ENCODE data around the gene CDKAL1.
"Not testable (repeated sequence)": the region's sequence is repeated elsewhere in the genome, so short reads cannot be mapped to it uniquely, and the experiment has no call there.

CDKAL1 gene

DNA sequence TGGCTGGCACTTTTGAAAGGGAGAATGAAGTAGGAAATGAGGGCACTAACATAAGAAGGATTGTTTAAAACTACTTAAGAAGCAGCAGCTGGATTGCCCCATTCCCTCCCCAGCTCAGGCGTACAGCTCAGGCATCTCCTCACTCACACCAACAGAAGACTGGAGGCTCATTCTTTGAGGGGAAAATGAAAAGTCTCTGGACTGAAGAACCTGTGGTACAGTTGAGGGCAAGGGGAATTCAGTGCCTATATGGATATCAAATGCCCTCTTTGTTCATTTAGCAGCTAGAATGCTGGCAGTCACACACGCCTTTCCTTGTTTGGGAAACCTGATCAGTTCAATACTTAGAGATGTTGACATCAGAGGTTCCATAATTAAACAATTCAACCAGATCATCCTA lies 557.2 kb downstream of the CDKAL1 start:
- DNase-seq, result no peak

DNA sequence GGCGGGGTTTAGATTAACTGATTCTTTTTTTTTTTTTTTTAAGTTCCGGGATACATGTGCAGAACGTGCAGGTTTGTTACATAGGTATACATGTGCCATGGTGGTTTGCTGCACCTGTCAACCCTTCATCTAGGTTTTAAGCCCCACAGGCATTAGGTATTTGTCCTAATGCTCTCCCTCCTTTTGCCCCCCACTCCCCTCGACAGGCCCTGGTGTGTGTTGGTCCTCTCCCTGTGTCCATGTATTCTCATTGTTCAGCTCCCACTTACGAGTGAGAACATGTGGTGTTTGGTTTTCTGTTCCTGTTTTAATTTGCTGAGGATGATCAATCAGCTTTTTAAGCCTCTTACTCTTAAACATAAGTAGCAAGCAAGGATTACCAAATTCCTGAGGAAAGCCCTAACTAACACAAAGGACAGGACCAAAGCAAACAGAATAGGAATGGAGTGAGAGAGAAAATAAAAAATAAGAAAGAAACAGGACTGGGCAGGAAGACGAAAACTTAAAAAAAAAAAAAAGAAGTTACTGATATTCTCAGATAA lies 558.0 kb downstream of the CDKAL1 start:
- DNase-seq, result not testable (repeated sequence)

- DNase-seq, result no peak
These were observed 561.2 kb downstream of the CDKAL1 start for GRCh38 chr6:21095462-21095861.

DNA sequence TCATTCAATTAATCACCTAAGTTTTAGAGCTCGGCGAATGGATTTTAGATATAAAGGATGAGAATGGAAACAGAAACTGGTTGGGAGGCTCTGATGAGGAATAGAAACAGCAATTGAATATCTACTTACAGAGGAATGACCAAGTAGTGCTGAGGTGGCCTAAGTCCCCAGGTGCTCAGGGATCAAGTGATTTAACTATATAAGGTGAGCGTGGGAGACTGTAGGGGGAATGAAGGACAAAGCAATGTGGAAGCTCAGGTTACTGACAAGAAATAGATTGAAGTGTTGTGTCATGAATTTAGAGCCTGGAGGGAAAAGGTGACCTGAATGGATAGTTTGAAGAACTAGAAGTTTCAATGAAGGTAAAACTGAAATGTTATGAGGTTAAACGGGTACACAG lies 563.9 kb downstream of the CDKAL1 start:
- no peak for DNase-seq

DNA sequence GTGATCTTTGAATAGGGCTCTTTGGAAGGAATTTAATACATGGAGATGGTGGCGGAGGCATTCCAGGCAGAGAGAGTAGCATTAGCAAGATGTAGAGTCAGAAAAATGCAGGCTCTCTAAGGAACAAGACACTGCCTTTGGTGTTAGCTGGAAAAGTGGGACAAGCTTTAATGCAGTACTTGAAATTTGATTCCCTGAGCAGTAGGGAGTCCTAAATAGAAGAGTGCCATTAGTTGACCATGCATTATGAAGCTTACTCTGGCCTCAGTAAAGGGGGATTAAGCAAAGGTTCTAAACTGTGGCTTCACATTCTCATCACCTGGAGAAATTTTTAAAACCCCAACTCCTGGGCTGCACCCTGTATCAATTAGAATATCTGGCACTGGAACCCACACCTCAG lies 564.5 kb downstream of the CDKAL1 start:
- DNase-seq, result no peak

- DNase-seq, result no peak
These were observed 565.4 kb downstream of the CDKAL1 start for GRCh38 chr6:21099338-21100314.

DNA sequence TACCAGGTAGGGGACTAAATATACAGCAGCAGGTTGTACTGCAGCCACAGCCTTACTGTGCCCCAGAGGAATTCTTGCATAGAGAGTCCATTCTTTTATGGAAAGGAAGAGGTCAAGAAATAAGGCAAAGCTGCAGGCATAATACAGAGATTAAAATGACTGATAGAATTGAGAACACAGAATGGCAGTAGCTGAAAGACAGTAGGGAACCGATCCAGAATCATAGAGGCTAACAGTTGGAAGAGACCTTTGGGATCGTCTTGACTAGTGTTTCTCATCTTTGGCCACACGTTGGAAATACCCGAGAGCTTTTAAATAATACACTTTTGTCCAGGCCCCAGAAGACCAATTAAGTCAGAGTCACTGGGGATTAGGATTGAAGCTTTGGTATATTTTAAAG lies 566.7 kb downstream of the CDKAL1 start:
- DNase-seq, result no peak

GRCh38 chr6:21101694-21102093 lies 567.4 kb downstream of the CDKAL1 start:
- DNase-seq, result no peak

- no peak for DNase-seq
These were observed 567.9 kb downstream of the CDKAL1 start for GRCh38 chr6:21102201-21102600.

DNA sequence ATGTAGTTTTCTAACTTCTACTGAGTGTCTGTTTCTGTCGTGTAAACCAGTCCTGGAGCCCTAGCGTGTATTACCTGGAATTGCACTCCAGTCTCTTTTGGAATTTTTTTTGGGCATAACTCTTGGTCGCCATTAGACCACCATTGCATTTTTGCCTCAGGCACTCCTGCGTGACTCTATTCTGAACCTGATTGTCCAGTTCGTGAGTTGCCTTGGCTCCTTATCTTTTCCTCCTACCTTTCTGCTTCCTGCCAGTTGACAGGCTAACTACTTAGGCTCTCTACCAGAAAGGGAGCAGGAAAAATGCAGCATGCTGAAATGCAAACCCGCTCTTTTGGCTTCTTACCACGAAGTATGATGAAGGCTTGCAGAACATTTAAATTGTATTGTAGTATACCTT lies 568.4 kb downstream of the CDKAL1 start:
- DNase-seq, result no peak

GRCh38 chr6:21103626-21104224 lies 569.5 kb downstream of the CDKAL1 start:
- no peak for DNase-seq

DNA sequence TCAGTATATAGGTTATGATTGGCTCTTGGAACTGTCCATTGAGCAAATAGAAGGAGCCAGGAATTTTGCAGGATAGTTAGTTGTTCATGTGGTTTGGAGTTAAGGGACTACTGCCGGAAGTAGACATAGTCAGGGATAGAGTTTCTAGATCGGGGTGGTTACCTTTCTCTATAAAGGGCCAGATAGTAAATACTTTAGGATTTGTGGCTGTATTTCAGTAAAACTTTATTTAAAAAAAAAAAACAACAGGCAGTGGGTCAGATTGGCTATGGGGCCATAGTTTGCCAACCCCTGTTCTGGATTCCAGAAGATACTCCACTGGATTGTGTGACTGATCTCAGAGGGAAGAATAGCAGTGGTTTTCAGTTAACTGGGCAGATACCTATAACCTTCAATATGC lies 570.0 kb downstream of the CDKAL1 start:
- DNase-seq, result no peak

DNA sequence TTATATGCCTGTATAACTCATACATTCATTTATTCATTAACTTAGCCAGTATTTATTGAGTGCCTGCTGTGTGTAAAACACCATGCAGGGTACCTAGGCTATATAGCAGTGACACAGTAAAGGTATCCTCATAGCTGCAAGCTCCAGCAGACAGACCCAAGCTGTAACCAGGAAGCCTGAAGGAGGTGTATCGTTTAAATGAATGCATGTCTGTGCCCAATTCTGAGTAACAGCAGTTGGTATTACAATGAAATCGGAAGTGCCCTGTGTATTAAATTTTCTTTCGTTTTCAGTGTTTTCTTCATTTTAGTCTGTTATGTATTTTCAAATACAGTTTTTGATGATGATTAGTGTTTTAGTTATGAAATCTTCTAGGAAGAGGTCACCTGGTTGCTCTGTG lies 573.5 kb downstream of the CDKAL1 start:
- DNase-seq, result no peak

DNA sequence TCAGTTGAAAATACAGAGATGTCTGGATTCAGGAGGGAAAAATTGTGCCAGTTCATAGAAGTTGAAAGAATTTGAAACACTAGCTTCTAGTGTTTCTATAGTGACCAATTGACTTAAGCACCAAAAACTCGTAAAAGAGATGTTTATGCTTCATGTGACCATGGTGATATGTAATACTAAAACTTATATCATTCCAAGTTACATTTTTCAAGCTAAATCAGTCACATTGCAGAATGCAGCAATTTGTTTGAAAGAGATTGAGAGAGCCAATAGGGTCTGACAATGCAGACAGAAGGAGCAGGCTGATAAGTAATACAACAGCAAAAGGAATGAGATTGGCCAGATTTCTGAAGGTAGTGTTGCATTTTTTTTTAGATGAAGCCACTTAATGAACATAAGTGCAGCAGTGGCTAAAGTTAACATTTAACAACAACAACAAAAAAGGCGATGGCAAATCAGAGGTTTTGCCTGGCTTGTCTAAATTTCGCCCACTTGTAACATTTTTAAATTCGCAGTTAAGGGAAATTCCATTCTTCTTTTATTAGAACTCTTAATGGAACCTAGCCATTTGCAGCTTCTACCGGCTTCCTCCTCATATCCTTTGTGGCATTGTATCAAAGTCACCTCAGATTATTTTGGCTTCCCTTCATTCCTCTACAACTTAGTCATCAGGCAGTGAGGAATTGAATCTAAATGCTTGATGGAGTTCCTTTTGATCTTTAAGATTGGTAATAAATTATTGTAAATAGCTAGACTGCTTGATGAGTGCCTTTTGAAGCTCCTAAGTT lies 575.3 kb downstream of the CDKAL1 start:
- DNase-seq, result no peak

GRCh38 chr6:21110684-21111083 lies 576.4 kb downstream of the CDKAL1 start:
- no peak for DNase-seq

GRCh38 chr6:21111093-21111725 lies 577.0 kb downstream of the CDKAL1 start:
- no peak for DNase-seq

DNA sequence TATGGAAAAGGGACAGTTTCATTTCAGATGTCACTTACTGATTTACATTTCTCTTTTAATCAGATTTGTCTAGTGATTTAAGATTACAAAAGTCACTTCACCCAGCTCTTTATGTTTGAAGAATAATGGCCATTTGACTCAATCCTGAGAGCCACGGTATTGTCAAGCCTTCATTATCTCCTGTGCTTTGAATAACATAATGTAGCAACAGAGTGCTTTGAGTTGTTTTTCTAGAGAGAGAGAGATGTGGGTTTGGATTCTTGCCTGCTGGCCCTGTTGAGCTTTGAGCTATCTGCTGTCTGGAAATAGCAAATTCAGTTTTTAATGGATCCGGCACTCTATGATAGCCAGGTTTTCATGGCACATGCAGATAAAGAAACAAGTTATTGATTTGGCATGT lies 580.9 kb downstream of the CDKAL1 start:
- DNase-seq, result no peak

DNA sequence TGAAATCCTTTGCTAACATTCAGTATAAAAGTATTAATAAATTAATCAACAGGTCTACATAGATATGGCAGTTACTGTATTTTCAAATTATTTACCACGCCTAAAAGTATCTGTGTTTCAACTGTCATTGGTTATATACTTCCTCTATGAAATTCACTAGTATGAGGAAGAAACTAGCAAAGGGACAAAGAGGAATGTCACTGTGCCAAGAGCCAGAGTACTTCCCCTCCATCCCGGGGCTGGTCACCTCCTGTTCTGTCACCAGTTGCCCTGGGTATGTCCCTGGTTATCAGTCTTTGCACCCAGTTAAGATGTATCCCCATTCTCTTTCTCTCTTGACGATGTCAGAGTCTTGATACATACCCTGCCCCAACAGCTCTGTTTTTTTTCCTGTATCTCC lies 582.5 kb downstream of the CDKAL1 start:
- DNase-seq, result no peak

DNA sequence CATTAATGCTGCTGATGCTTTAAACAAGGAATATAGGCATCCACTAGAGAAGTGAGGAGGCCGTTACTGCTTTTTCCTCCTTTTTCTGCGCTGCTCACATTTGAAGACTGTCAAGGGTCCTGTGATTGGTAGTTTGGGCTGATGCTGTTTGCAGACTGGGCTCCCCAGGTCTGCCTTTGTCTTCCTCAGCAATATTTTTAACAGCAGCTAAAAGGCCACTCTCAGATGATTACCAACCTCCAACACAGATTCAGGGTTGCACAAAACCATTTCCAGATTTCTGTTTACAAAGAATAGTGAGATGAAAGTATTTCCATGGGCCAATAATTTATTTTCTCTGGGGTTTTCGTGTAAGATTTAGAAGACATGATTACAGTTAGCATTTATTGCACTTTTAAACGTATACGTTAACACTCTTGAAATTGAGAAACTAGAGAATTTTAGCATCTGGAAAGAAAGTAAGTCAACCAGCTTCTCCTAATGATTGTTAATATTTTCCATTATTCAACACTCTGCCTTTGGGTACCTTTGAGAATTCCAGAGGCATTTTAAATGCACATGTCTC lies 584.0 kb downstream of the CDKAL1 start:
- DNase-seq, result no peak

DNA sequence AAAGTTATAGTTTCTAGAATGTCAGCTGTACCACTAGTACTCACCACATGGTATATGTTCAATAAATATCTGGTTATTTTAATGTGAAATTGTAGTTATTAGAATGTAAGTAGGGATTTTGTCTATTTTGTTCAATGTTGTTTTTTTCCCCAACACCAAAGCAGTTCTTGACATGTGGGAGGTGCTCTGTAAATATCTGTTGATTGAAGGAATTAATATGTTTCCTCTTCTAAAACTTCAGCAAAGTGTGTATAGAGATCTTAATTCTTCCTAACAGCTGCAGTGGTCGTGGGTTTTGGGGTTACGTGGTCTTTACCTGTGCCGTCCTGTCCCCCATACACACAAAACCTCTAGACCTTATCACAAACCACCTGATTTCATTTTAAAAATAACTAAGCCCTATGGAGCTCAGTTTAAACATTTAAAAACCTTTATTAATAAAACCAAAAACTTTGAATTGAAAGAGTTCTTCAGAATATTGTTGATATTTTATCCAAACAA lies 587.4 kb downstream of the CDKAL1 start:
- DNase-seq, result no peak

DNA sequence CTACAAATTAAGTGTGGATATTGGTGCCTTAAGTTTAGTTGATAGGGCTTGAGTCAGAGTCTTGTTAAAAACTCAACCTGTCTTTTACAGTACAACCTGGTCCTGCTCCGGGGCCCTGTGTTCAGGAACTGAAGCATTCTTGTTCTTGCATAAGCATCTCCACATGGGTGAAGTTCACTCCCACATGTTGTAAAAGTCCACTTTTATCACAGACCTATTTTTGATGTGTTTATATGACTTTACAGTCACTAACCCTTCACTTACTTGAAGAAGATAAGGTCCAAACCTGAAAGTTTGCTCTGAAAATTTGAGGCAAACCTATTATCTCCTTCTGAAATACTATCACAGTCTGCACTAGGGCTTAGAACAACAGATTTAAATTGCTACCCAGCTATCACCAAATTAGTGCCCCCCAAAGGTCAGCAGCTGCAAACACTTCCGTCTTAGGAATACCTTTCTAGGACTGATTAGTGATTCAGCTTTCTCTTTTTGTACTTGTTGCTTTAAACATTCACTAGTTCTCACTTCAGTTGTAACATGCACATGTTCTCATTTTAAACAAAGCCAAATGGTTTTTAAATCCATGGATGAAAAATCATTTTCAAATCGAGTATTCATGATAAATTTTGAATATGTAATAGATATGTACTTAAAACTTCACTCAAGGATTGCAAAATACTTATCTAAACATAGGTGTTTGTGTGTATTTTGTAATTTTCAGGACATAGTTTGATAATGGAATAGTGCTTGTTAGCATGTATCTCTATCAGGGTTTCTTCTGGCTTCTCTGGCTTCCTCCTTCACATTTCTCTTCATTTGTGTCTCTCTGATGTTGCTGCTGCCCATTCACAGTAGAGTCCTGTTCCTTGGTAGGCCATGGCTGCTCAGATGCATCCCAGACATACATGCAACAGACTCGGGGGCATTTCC lies 589.5 kb downstream of the CDKAL1 start:
- DNase-seq, result no peak
